SK-N-MC (cell line): ENCODE results near the gene GPBP1.
"Not testable (repeated sequence)": the region's sequence is repeated elsewhere in the genome, so short reads cannot be mapped to it uniquely, and the experiment has no call there.

ENCODE experiments used
- DNase-seq: peaks from one replicate; pipeline ENCODE4 v3.0.0-alpha.2; 2011; ENCODE audit warnings: low read depth, low spot score
- H3K27ac ChIP-seq: fragments of 200-600 bp; sonication (generic); 2 replicates; pipeline ENCODE4 v1.5.1; 2016; ENCODE audit warnings: mixed run types
- H3K36me3 ChIP-seq: fragments of 200-600 bp; sonication (generic); 2 replicates; pipeline ENCODE4 v1.6.1; 2017; ENCODE audit warnings: antibody characterized with exemption, low read length, mixed read lengths; ENCODE audit not compliant: insufficient read depth
- H3K4me3 ChIP-seq: fragments of 200-600 bp; sonication (generic); 2 replicates; pipeline ENCODE4 v1.5.1; 2016
- H3K9ac ChIP-seq: fragments of 200-600 bp; sonication (generic); 2 replicates; pipeline ENCODE4 v1.8.0; 2017; ENCODE audit warnings: mixed run types, mixed read lengths; ENCODE audit not compliant: insufficient read length
- H3K9me3 ChIP-seq: fragments of 200-600 bp; sonication (generic); 2 replicates; pipeline ENCODE4 v1.6.1; 2017; ENCODE audit warnings: low read depth, mild to moderate bottlenecking, antibody characterized with exemption, low read length, moderate library complexity, mixed read lengths
- EZH2 ChIP-seq: fragments of 200-600 bp; sonication (generic); IDR thresholded peaks from one replicate; pipeline ENCODE4 v1.6.1; 2017; ENCODE audit warnings: antibody characterized with exemption
- FOXP2 ChIP-seq: optimal IDR thresholded peaks from 2 replicates; pipeline ENCODE3; 2011; ENCODE audit warnings: mild to moderate bottlenecking, moderate library complexity; ENCODE audit not compliant: insufficient read depth; ENCODE audit errors: extremely low read length, control extremely low read depth
- POLR2AphosphoS5 ChIP-seq: IDR thresholded peaks from 2 replicates; pipeline ENCODE4 v1.6.1; 2012; ENCODE audit warnings: mild to moderate bottlenecking, low read depth, low read length, borderline replicate concordance

GPBP1 gene

GRCh38 chr5:57302164-57302563, 128.3 kb downstream of the GPBP1 start:
- Histone ChIP-seq H3K9me3 (no peaks in the 10 kb centered on the region), H3K9ac (no peak overlapping the region), H3K27ac (no peak overlapping the region), H3K36me3 (no peaks in the 10 kb centered on the region), H3K4me3 (no peak overlapping the region)
- DNase-seq = no peak
- TF ChIP-seq EZH2 (no peak), POLR2AphosphoS5 (no peak), FOXP2 (no peak)

- DNase-seq = no peak
- TF ChIP-seq EZH2 (no peak), FOXP2 (no peak), POLR2AphosphoS5 (no peak)
- H3K9ac ChIP-seq = no peak overlapping the region
- no peaks in the 10 kb centered on the region for H3K36me3 ChIP-seq
- no peaks in the 10 kb centered on the region for H3K9me3 ChIP-seq
- H3K4me3 ChIP-seq = no peak overlapping the region
- no peak overlapping the region for H3K27ac ChIP-seq
Measured at GRCh38 chr5:57302643-57303042, 128.8 kb downstream of the GPBP1 start.

- TF ChIP-seq FOXP2 (no peak), POLR2AphosphoS5 (no peak), EZH2 (no peak)
- no peak overlapping the region for H3K27ac ChIP-seq
- H3K9ac ChIP-seq = no peak overlapping the region
- no peaks in the 10 kb centered on the region for H3K9me3 ChIP-seq
- DNase-seq = no peak
- H3K36me3 ChIP-seq = no peaks in the 10 kb centered on the region
- H3K4me3 ChIP-seq = no peak overlapping the region
Measured at GRCh38 chr5:57303985-57304384, 130.1 kb downstream of the GPBP1 start.

GRCh38 chr5:57304931-57305330, 131.1 kb downstream of the GPBP1 start:
- Histone ChIP-seq H3K9me3 (no peaks in the 10 kb centered on the region), H3K4me3 (no peak overlapping the region), H3K27ac (no peak overlapping the region), H3K9ac (no peak overlapping the region), H3K36me3 (no peaks in the 10 kb centered on the region)
- TF ChIP-seq POLR2AphosphoS5 = no peak
- no peak for TF ChIP-seq FOXP2
- no peak for TF ChIP-seq EZH2
- DNase-seq = no peak

GRCh38 chr5:57306359-57306758, 132.5 kb downstream of the GPBP1 start:
- TF ChIP-seq EZH2 (no peak), FOXP2 (no peak), POLR2AphosphoS5 (no peak)
- Histone ChIP-seq H3K9ac (no peak overlapping the region), H3K36me3 (no peaks in the 10 kb centered on the region), H3K4me3 (no peak overlapping the region), H3K27ac (no peak overlapping the region), H3K9me3 (no peaks in the 10 kb centered on the region)
- no peak for DNase-seq

- no peak overlapping the region for H3K4me3 ChIP-seq
Measured at GRCh38 chr5:57307516-57307915, 133.7 kb downstream of the GPBP1 start.

GRCh38 chr5:57309022-57309421, 135.2 kb downstream of the GPBP1 start:
- H3K36me3 ChIP-seq, H3K4me3 ChIP-seq, H3K9me3 ChIP-seq, DNase-seq, H3K27ac ChIP-seq, H3K9ac ChIP-seq: not testable (repeated sequence)

More at GRCh38 chr5:57307516-57307915, 133.7 kb downstream of the GPBP1 start:
- Histone ChIP-seq H3K9ac (no peak overlapping the region), H3K9me3 (no peaks in the 10 kb centered on the region), H3K27ac (no peak overlapping the region), H3K36me3 (no peaks in the 10 kb centered on the region)
- TF ChIP-seq FOXP2 (no peak), EZH2 (no peak)
- DNase-seq = no peak

- TF ChIP-seq FOXP2 (no peak), EZH2 (no peak), POLR2AphosphoS5 (no peak)
- DNase-seq = no peak
- no peaks in the 10 kb centered on the region for H3K36me3 ChIP-seq
- H3K9me3 ChIP-seq = no peaks in the 10 kb centered on the region
- no peak overlapping the region for H3K9ac ChIP-seq
- H3K27ac ChIP-seq = no peak overlapping the region
- H3K4me3 ChIP-seq = no peak overlapping the region
Measured at GRCh38 chr5:57311251-57311650, 137.4 kb downstream of the GPBP1 start.

GRCh38 chr5:57311921-57312735, 138.3 kb downstream of the GPBP1 start:
- H3K4me3 ChIP-seq = no peak overlapping the region
- no peaks in the 10 kb centered on the region for H3K9me3 ChIP-seq
- no peak overlapping the region for H3K27ac ChIP-seq
- H3K36me3 ChIP-seq = no peaks in the 10 kb centered on the region
- TF ChIP-seq POLR2AphosphoS5 (no peak), FOXP2 (no peak), EZH2 (no peak)
- H3K9ac ChIP-seq = no peak overlapping the region
- DNase-seq = no peak
